Activated B cell treated with CpG ODN at 0.5 μM for 24 hours (primary cell): ENCODE data around the gene FAM200B. TPM values are rescaled to one million over a fixed set of nuclear protein-coding genes. Genes with fewer than 3 reads are reported as not detected.
A peak's percentile ranks its signal among the peaks of the same experiment; 100 is the strongest.

Experiments used
- ATAC-seq: fragments of 200-7000 bp; cut with Tn5 transposase; one replicate; pipeline ENCODE4 v1.10.0; 2021; ENCODE audit warnings: low read depth, mild to moderate bottlenecking, moderate library complexity
- CTCF ChIA-PET: fragments of 350-600 bp; sonication (Branson Sonifier 250); formaldehyde crosslinking; loops from one replicate; lab custom pipeline; 2021; ENCODE audit warnings: antibody characterized with exemption; lab: Charles Lee
- POLR2A ChIA-PET: fragments of 350-600 bp; sonication (Branson Sonifier 250); formaldehyde crosslinking; loops from one replicate; lab custom pipeline; 2021; ENCODE audit warnings: antibody characterized with exemption; lab: Charles Lee
- DNase-seq: peaks from one replicate; pipeline ENCODE4 v3.0.0; 2022
- H3K27ac Mint-ChIP-seq: one replicate; pipeline ENCODE4 v1.8.0; 2020; ENCODE audit warnings: mixed read lengths
- H3K27me3 Mint-ChIP-seq: one replicate; pipeline ENCODE4 v1.8.0; 2021; ENCODE audit warnings: mixed read lengths
- H3K36me3 Mint-ChIP-seq: one replicate; pipeline ENCODE4 v1.8.0; 2021; ENCODE audit warnings: low read depth, mixed read lengths
- H3K4me1 Mint-ChIP-seq: one replicate; pipeline ENCODE4 v1.8.0; 2021; ENCODE audit warnings: mixed read lengths
- H3K4me3 Mint-ChIP-seq: one replicate; pipeline ENCODE4 v1.8.0; 2020; ENCODE audit warnings: mild to moderate bottlenecking, mixed read lengths
- H3K9me3 Mint-ChIP-seq: one replicate; pipeline ENCODE4 v1.8.0; 2020; ENCODE audit warnings: mixed read lengths
- CTCF ChIP-seq: fragments of 200-600 bp; IDR thresholded peaks from one replicate; pipeline ENCODE4 v1.8.0; 2022; ENCODE audit warnings: antibody characterized with exemption, mild to moderate bottlenecking
- intact Hi-C: fragments of 100-400 bp; cut with micrococcal nuclease; formaldehyde crosslinking; loops from one replicate; pipeline ENCODE4 v1.15.1; 2024
- total RNA-seq: library from RNA; stranded (reverse); gene quantifications from 2 replicates; pipeline ENCODE4 v1.2.3, GENCODE V29; 2022

Gene FAM200B
- total RNA-seq, 1 donor from 2014 or later: 11.3 TPM

DNA sequence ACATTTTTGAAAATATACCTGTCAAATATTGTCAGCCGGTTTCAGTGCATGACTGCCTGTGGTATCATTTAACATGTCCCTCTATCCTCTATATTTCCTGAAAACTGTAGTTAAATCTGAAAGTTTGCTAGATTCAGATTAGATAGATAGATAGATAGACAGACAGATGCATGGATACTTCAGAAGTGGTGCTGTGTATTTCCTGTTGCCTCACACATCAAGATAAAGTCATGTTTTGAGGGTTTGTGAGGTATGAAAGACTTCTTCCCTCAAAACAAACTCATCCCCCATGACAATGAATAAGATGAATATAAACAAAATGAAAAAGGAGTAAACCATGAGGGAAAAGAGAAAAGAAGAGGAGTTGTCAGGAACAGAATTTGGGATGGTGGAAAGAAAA lies 15.2 kb downstream of the FAM200B start:
- ChIA-PET POLR2A (no interaction called here), CTCF (no interaction called here)
- no peaks in the 10 kb centered on the region for H3K4me1 Mint-ChIP-seq
- no peak overlapping the region for H3K27ac Mint-ChIP-seq
- intact Hi-C loops: no loop called here
- ATAC-seq (no peak), DNase-seq (no peak)
- no peak overlapping the region for H3K4me3 Mint-ChIP-seq
- no peak for TF ChIP-seq CTCF
- peaks cover 12% of the 10 kb centered on the region for H3K27me3 Mint-ChIP-seq
- no peaks in the 10 kb centered on the region for H3K9me3 Mint-ChIP-seq
- no peaks in the 10 kb centered on the region for H3K36me3 Mint-ChIP-seq

- H3K4me3 Mint-ChIP-seq: peak within 1 kb of the TSS; percentile 87
- POLR2A ChIA-PET: interaction anchor here (0.6 to 0.7 kb wide), 2 partner anchors 233 to 497 kb away, joined by 4 to 5 read pairs; partner anchors contain the start of gene CC2D2A
- H3K9me3 Mint-ChIP-seq: no peaks in the 10 kb centered on the region
- H3K27ac Mint-ChIP-seq: no peak within 1 kb of the TSS
- intact Hi-C loops: no loop called here
- peaks cover 17% of the 10 kb centered on the region for H3K27me3 Mint-ChIP-seq
- no peaks in the 10 kb centered on the region for H3K36me3 Mint-ChIP-seq
- peak; percentile 50 for DNase-seq
- peak; percentile 85 for ATAC-seq
- CTCF ChIA-PET: no interaction called here
- H3K4me1 Mint-ChIP-seq: peaks cover 10% of the 10 kb centered on the region
- no peak for TF ChIP-seq CTCF
These were observed 21.3 kb downstream of the FAM200B start, which contains the start of gene BST1 for GRCh38 chr4:15702941-15703403. Gene BST1, plus strand, starts transcription at chr4:15703065. Its CDS starts 80 bp downstream, at chr4:15703145.

DNA sequence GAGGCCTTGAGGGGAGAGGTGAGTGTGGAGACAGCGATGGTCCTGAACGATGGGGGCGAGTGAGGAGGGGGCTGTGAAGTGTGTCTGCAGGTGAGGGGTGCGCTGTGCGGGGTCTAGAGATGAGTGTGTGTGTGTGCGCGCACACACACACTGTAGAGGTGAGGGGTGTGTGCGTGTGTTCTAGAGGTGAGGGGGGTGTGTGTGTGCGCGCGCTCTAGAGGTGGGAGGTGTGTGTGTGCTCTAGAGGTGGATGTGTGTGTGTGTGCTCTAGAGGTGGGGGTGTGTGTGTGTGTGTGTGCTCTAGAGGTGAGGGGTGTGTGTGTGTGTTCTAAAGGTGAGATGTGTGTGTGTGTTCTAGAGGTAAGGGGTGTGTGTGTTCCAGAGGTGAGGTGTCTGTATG lies 21.8 kb downstream of the FAM200B start:
- no peak for TF ChIP-seq CTCF
- intact Hi-C loops: no loop called here
- CTCF ChIA-PET: no interaction called here

DNA sequence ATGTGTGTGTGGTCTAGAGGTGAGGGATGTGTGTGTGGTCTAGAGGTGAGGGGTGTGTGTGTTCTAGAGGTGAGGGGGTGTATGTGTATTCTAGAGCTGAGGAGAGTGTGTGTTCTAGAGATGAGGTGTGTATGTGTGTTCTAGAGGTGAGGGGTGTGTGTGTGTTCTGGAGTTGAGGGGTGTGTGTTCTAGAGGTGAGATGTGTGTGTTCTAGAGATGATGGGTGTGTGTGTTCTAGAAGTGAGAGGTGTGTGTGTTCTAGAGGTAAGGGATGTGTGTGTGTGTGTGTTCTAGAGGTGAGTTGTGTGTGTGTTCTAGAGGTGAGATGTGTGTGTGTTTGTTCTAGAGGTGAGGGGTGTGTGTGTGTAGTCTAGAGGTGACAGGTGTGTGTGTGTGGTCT lies 22.5 kb downstream of the FAM200B start:
- Mint-ChIP-seq H3K9me3 (no peaks in the 10 kb centered on the region), H3K27ac (no peak overlapping the region), H3K36me3 (no peaks in the 10 kb centered on the region), H3K27me3 (peaks cover 14% of the 10 kb centered on the region), H3K4me3 (no peak overlapping the region), H3K4me1 (peaks cover 10% of the 10 kb centered on the region)
- no peak for TF ChIP-seq CTCF
- no peak for DNase-seq
- CTCF ChIA-PET: no interaction called here
- intact Hi-C loops: no loop called here
- ATAC-seq: no peak
- POLR2A ChIA-PET: no interaction called here

More for the DNA sequence above, 21.8 kb downstream of the FAM200B start:
- Mint-ChIP-seq H3K27ac (no peak overlapping the region), H3K36me3 (no peaks in the 10 kb centered on the region), H3K4me1 (peaks cover 10% of the 10 kb centered on the region), H3K4me3 (peak overlapping the region; percentile 87), H3K9me3 (no peaks in the 10 kb centered on the region), H3K27me3 (peaks cover 17% of the 10 kb centered on the region)
- no peak for DNase-seq
- ATAC-seq: no peak
- POLR2A ChIA-PET: interaction anchor here (0.7 kb wide), 1 partner anchor 234 kb away, joined by 5 read pairs; the partner anchor contains the start of gene CC2D2A

DNA sequence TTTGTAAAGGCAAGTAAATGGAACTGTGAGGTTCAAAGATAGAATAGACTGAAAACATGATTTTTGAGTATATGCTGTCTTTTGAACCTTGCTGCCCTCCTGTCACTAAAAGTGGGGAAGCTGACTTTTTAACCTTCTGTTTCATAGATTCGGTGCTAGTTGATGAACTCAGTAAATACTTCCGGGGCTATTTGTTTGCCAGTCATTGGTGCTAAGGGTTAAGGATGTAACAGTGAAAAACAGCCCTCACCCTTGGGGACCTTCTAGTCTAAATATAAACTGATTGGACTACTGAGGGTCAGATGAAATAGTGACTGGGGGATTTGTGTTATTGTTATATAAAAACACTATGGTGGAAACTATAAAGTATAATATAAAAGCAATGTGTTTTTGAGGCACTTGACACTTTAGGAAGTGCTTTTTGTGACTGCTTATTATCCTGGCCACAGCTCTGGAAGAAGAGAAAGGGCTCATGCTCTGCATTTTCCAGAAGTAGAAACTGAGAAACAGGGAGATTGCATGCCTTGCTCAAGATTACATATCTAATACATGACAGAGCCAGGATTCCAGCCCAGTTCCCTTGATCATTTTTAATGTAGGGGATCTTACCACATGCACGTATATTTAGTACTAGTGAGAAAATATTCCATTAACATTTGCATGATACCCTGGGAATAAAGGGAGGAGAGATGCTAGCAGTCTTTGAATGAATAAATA lies 25.2 kb downstream of the FAM200B start:
- Mint-ChIP-seq H3K36me3 (no peaks in the 10 kb centered on the region), H3K4me1 (peaks cover 10% of the 10 kb centered on the region), H3K27ac (no peak overlapping the region), H3K9me3 (no peaks in the 10 kb centered on the region), H3K4me3 (no peak overlapping the region), H3K27me3 (peaks cover 6% of the 10 kb centered on the region)
- POLR2A ChIA-PET: no interaction called here
- intact Hi-C loops: no loop called here
- DNase-seq: no peak
- ATAC-seq: no peak
- CTCF ChIA-PET: no interaction called here
- TF ChIP-seq CTCF: no peak
